Uterus (tissue), 2 donors: ENCODE data around the gene VAMP8.

Experiments used
- POLR2A ChIP-seq, 2 donors: fragments of 450-650 bp; IDR thresholded peaks; one replicate each; pipeline ENCODE4 v1.6.1; 2016; ENCODE audit warnings: antibody characterized with exemption in 2 of 2, mild to moderate bottlenecking in 1 of 2, moderate library complexity in 1 of 2
- TF ChIP-seq, protein P1 (sequence below), 4 experiments: fragments of 200-600 bp in 2 of 4; fragments of 450-650 bp in 2 of 4; sonication (generic) in 2 of 4; IDR thresholded peaks; one replicate each; pipeline ENCODE4 v1.5.1; 2016 to 2019; ENCODE audit warnings: antibody characterized with exemption in 4 of 4, mild to moderate bottlenecking in 2 of 4, moderate library complexity in 1 of 4

GRCh38 chr2:85549826-85550225 lies 27.6 kb upstream of the VAMP8 start:
- TF ChIP-seq, protein P1, sequence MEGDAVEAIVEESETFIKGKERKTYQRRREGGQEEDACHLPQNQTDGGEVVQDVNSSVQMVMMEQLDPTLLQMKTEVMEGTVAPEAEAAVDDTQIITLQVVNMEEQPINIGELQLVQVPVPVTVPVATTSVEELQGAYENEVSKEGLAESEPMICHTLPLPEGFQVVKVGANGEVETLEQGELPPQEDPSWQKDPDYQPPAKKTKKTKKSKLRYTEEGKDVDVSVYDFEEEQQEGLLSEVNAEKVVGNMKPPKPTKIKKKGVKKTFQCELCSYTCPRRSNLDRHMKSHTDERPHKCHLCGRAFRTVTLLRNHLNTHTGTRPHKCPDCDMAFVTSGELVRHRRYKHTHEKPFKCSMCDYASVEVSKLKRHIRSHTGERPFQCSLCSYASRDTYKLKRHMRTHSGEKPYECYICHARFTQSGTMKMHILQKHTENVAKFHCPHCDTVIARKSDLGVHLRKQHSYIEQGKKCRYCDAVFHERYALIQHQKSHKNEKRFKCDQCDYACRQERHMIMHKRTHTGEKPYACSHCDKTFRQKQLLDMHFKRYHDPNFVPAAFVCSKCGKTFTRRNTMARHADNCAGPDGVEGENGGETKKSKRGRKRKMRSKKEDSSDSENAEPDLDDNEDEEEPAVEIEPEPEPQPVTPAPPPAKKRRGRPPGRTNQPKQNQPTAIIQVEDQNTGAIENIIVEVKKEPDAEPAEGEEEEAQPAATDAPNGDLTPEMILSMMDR (IDR thresholded peaks at IDR 0.05), result no peak
- TF ChIP-seq POLR2A (IDR thresholded peaks at IDR 0.05), result no peak
